22Rv1 (cell line): ENCODE measurements around the gene SPPL2A.

Experiments
- ZFX ChIP-seq: fragments of 450-650 bp; IDR thresholded peaks from 2 replicates; pipeline ENCODE4 v1.6.1; 2017; ENCODE audit warnings: antibody characterized with exemption, borderline replicate concordance
- TF ChIP-seq, protein P1 (sequence below): fragments of 450-650 bp; IDR thresholded peaks from 2 replicates; pipeline ENCODE4 v1.5.1; 2017; ENCODE audit warnings: mild to moderate bottlenecking

DNA sequence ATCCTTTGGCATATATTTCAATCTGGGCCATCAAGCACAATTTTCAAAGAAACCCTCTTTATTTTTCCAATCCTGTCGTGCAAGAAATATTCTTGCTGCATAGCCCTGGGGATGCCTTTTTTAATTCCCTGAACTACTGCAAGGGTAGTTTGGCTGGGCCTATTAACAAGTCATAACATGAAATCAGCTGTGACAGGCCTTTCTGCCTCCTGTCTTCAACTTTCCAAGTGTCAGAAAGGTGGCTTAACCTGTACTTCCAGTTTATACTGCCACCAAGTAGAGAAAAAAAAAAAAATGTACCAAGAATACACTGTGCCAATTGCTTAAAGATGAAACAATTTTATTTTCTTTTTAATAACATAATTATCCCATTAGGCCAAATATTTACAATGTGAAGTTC, 32.4 kb upstream of the SPPL2A start:
- TF ChIP-seq, protein P1, sequence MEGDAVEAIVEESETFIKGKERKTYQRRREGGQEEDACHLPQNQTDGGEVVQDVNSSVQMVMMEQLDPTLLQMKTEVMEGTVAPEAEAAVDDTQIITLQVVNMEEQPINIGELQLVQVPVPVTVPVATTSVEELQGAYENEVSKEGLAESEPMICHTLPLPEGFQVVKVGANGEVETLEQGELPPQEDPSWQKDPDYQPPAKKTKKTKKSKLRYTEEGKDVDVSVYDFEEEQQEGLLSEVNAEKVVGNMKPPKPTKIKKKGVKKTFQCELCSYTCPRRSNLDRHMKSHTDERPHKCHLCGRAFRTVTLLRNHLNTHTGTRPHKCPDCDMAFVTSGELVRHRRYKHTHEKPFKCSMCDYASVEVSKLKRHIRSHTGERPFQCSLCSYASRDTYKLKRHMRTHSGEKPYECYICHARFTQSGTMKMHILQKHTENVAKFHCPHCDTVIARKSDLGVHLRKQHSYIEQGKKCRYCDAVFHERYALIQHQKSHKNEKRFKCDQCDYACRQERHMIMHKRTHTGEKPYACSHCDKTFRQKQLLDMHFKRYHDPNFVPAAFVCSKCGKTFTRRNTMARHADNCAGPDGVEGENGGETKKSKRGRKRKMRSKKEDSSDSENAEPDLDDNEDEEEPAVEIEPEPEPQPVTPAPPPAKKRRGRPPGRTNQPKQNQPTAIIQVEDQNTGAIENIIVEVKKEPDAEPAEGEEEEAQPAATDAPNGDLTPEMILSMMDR, result no peak
- TF ChIP-seq ZFX, result no peak
